ENCODE measurements around the gene RGS7BP. TPM values are rescaled to one million over a fixed set of nuclear protein-coding genes. Genes with fewer than 3 reads are reported as not detected.

RGS7BP gene
- total RNA-seq (not detected), polyA plus RNA-seq (not detected), total RNA-seq (0 reads per million in 6 experiments)

GRCh38 chr5:64505769-64506566 lies at the start of gene RGS7BP:
Gene RGS7BP, plus strand, starts transcription at chr5:64506015. Its CDS starts 610 bp downstream, at chr5:64506625.
- peak within 1 kb of the TSS in 4 of 10 donors; percentile 14 to 50 (median 28) for H3K4me3 Mint-ChIP-seq
- H3K27ac Mint-ChIP-seq: peak within 1 kb of the TSS in 1 of 10 donors; percentile 52
- H3K36me3 Mint-ChIP-seq: peaks cover 0 to 6% (median 0%) of the 10 kb centered on the region in 3 donors
- POLR2A ChIA-PET: no interaction called here
- no peak for ATAC-seq
- H3K4me1 Mint-ChIP-seq: peaks cover 2 to 8% (median 5%) of the 10 kb centered on the region in 4 donors
- DNase-seq: no peak
- H3K9me3 Mint-ChIP-seq: peaks cover 0 to 13% (median 0%) of the 10 kb centered on the region in 9 donors
- peaks cover 26 to 40% (median 34%) of the 10 kb centered on the region in 5 donors for H3K27me3 Mint-ChIP-seq

DNA sequence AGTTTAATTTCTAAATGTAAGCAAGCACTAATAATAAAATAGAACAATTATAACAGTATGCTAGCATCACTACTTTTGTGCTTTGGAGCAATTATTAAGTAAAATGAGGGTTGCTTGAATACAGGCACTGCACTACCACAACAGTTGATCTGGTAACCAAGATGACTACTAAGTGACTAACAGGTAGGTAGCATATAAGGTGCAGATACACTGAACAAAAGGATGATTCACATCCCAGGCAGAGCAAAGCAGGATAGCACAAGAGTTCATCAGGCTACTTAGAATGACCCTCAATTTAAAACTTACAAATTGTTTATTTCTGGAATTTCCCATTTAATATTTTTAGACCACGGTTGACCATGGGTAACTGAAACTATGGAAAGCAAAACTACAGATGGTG lies 48.0 kb upstream of the RGS7BP start:
- H3K36me3 Mint-ChIP-seq: peaks cover 0 to 5% (median 0%) of the 10 kb centered on the region in 3 donors
- POLR2A ChIA-PET: no interaction called here
- peaks cover 2 to 25% (median 11%) of the 10 kb centered on the region in 9 donors for H3K9me3 Mint-ChIP-seq
- no peak overlapping the region for H3K4me3 Mint-ChIP-seq
- H3K27me3 Mint-ChIP-seq: no peaks in the 10 kb centered on the region
- H3K27ac Mint-ChIP-seq: no peak overlapping the region
- peaks cover 0 to 2% (median 0%) of the 10 kb centered on the region in 4 donors for H3K4me1 Mint-ChIP-seq
- ATAC-seq: no peak
- no peak for DNase-seq

- DNase-seq: no peak
- Mint-ChIP-seq H3K4me3 (no peak overlapping the region), H3K9me3 (peaks cover 4 to 31% (median 11%) of the 10 kb centered on the region in 9 donors), H3K4me1 (peaks cover 0 to 2% (median 0%) of the 10 kb centered on the region in 4 donors), H3K27me3 (no peaks in the 10 kb centered on the region), H3K36me3 (peaks cover 0 to 5% (median 0%) of the 10 kb centered on the region in 3 donors), H3K27ac (no peak overlapping the region)
- no peak for ATAC-seq
- POLR2A ChIA-PET: no interaction called here
These were observed 46.9 kb upstream of the RGS7BP start for GRCh38 chr5:64458948-64459347.

GRCh38 chr5:64462391-64462790 lies 43.4 kb upstream of the RGS7BP start:
- POLR2A ChIA-PET: no interaction called here
- H3K9me3 Mint-ChIP-seq: peaks cover 4 to 33% (median 20%) of the 10 kb centered on the region in 9 donors

GRCh38 chr5:64486163-64486562 lies 19.7 kb upstream of the RGS7BP start:
- Mint-ChIP-seq H3K4me1 (peaks cover 0 to 2% (median 0%) of the 10 kb centered on the region in 4 donors), H3K9me3 (peaks cover 2 to 29% (median 9%) of the 10 kb centered on the region in 9 donors), H3K27me3 (peaks cover 0 to 16% (median 4%) of the 10 kb centered on the region in 5 donors), H3K27ac (no peak overlapping the region), H3K36me3 (no peaks in the 10 kb centered on the region), H3K4me3 (no peak overlapping the region)
- ATAC-seq: no peak
- POLR2A ChIA-PET: no interaction called here
- DNase-seq: no peak

More at GRCh38 chr5:64462391-64462790, 43.4 kb upstream of the RGS7BP start:
- Mint-ChIP-seq H3K27me3 (no peaks in the 10 kb centered on the region), H3K4me3 (no peak overlapping the region), H3K27ac (no peak overlapping the region), H3K36me3 (peaks cover 0 to 5% (median 0%) of the 10 kb centered on the region in 3 donors), H3K4me1 (peaks cover 0 to under 1% (median 0%) of the 10 kb centered on the region in 4 donors)
- DNase-seq (no peak), ATAC-seq (no peak)

- POLR2A ChIA-PET: no interaction called here
These were observed 18.5 kb upstream of the RGS7BP start for GRCh38 chr5:64487283-64487682.

DNA sequence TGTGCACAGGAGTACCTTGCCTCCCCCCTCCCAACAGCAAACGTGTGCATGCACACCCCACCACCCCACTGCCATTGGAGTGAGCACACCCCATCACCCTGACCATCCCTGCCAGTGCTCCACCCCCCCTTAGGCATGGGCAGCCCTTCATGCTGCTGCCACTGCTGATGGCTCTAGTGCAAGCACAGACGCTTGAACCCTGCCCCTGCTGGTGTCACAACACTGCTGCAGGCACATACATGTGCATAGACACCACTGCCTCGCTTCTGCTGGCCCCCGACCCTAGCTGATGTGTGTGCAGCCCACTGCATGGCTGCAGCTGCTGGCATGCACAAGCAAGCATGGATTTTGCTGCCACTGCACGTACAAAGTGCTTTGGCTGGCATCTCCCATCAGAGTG lies 16.0 kb upstream of the RGS7BP start:
- H3K4me1 Mint-ChIP-seq: peaks cover 0 to 2% (median 0%) of the 10 kb centered on the region in 4 donors
- no peak overlapping the region for H3K27ac Mint-ChIP-seq
- H3K27me3 Mint-ChIP-seq: peaks cover 0 to 16% (median 4%) of the 10 kb centered on the region in 5 donors
- POLR2A ChIA-PET: no interaction called here
- no peak overlapping the region for H3K4me3 Mint-ChIP-seq
- no peaks in the 10 kb centered on the region for H3K36me3 Mint-ChIP-seq
- peaks cover 2 to 16% (median 9%) of the 10 kb centered on the region in 9 donors for H3K9me3 Mint-ChIP-seq
- ATAC-seq (no peak), DNase-seq (no peak)

More at GRCh38 chr5:64487283-64487682, 18.5 kb upstream of the RGS7BP start:
- peaks cover 0 to 16% (median 4%) of the 10 kb centered on the region in 5 donors for H3K27me3 Mint-ChIP-seq
- no peak for DNase-seq
- no peak overlapping the region for H3K4me3 Mint-ChIP-seq
- H3K36me3 Mint-ChIP-seq: no peaks in the 10 kb centered on the region
- no peak for ATAC-seq
- H3K4me1 Mint-ChIP-seq: peaks cover 0 to 2% (median 0%) of the 10 kb centered on the region in 4 donors
- H3K27ac Mint-ChIP-seq: no peak overlapping the region
- H3K9me3 Mint-ChIP-seq: peaks cover 2 to 29% (median 9%) of the 10 kb centered on the region in 9 donors

DNA sequence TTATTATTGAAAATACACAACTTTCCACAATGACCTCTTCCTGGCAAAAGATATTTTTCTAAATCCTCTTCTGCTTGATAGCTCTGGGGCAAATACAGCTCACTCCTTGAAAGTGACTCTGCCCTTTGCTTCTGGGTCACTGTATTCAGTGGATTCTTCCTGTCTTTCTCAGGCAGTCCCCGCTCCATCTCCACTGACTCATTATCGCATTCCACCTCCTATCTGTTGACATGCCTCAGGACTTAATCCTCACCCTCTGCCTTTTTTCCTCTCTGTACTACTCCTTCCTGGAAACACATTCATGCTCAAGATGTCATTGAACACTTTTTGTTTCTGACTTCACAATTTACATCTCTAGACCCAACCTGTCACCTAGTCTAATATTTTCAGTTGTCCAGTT lies 8.4 kb upstream of the RGS7BP start:
- Mint-ChIP-seq H3K4me1 (no peaks in the 10 kb centered on the region), H3K27me3 (peaks cover 0 to 16% (median 2%) of the 10 kb centered on the region in 5 donors), H3K9me3 (peaks cover 0 to 2% (median 0%) of the 10 kb centered on the region in 9 donors), H3K27ac (no peak overlapping the region), H3K36me3 (no peaks in the 10 kb centered on the region), H3K4me3 (no peak overlapping the region)
- POLR2A ChIA-PET: no interaction called here
- ATAC-seq (no peak), DNase-seq (no peak)

GRCh38 chr5:64502196-64502595 lies 3.6 kb upstream of the RGS7BP start:
- peaks cover 0 to 10% (median 0%) of the 10 kb centered on the region in 9 donors for H3K9me3 Mint-ChIP-seq
- no peak overlapping the region for H3K27ac Mint-ChIP-seq
- ATAC-seq (no peak), DNase-seq (no peak)
- POLR2A ChIA-PET: no interaction called here
- peaks cover 2 to 8% (median 5%) of the 10 kb centered on the region in 4 donors for H3K4me1 Mint-ChIP-seq
- peaks cover 24 to 44% (median 34%) of the 10 kb centered on the region in 5 donors for H3K27me3 Mint-ChIP-seq
- H3K36me3 Mint-ChIP-seq: peaks cover 0 to 6% (median 0%) of the 10 kb centered on the region in 3 donors
- H3K4me3 Mint-ChIP-seq: no peak overlapping the region

DNA sequence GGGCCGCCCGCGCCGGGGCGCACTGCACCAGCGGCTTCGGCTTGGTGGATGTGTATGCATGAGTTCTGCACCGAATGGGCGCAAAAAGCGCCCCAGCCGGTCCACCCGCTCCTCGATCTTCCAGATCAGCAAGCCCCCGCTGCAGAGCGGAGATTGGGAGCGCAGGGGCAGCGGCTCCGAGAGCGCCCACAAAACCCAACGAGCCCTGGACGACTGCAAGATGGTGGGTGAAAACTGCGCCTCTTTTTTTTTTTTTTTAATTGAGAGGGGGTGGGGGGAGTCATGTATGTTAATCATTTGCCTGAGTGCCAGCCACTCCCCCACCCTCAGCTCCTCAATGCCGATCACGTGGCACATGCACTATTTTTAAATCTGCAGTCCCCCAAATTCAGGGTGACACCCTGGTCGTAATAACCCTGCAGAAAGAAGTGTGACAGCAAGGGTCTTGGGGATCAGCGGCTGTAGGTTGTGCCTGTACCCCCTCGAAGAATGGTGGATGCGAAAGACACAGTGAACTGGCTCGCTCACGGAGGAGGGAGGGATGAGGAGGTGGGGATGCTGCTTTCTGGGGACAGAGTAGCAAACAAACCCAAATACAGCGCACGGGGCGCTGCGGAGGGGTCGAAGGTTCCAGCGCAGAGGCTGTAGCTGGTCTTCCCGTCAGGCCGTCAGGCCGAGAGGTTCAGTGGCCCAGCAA lies 900 bp downstream of the RGS7BP start:
- H3K27me3 Mint-ChIP-seq: peaks cover 26 to 40% (median 34%) of the 10 kb centered on the region in 5 donors
- H3K36me3 Mint-ChIP-seq: peaks cover 0 to 6% (median 0%) of the 10 kb centered on the region in 3 donors
- ATAC-seq (no peak), DNase-seq (no peak)
- peaks cover 2 to 8% (median 5%) of the 10 kb centered on the region in 4 donors for H3K4me1 Mint-ChIP-seq
- POLR2A ChIA-PET: no interaction called here
- H3K4me3 Mint-ChIP-seq: no peak overlapping the region
- peaks cover 0 to 13% (median 0%) of the 10 kb centered on the region in 9 donors for H3K9me3 Mint-ChIP-seq
- H3K27ac Mint-ChIP-seq: no peak overlapping the region

- peaks cover 2 to 8% (median 5%) of the 10 kb centered on the region in 4 donors for H3K4me1 Mint-ChIP-seq
- peaks cover 0 to 13% (median 0%) of the 10 kb centered on the region in 9 donors for H3K9me3 Mint-ChIP-seq
- ATAC-seq (no peak), DNase-seq (no peak)
- H3K27ac Mint-ChIP-seq: no peak overlapping the region
- peaks cover 26 to 42% (median 34%) of the 10 kb centered on the region in 5 donors for H3K27me3 Mint-ChIP-seq
- H3K4me3 Mint-ChIP-seq: peak overlapping the region in 1 of 10 donors; percentile 9
- POLR2A ChIA-PET: no interaction called here
- H3K36me3 Mint-ChIP-seq: peaks cover 0 to 6% (median 0%) of the 10 kb centered on the region in 3 donors
These were observed 1.4 kb downstream of the RGS7BP start for GRCh38 chr5:64507264-64507605.

GRCh38 chr5:64509828-64510227 lies 4.0 kb downstream of the RGS7BP start:
- Mint-ChIP-seq H3K27ac (no peak overlapping the region), H3K4me3 (no peak overlapping the region), H3K36me3 (no peaks in the 10 kb centered on the region), H3K27me3 (peaks cover 14 to 24% (median 21%) of the 10 kb centered on the region in 5 donors), H3K4me1 (peaks cover 0 to 8% (median 5%) of the 10 kb centered on the region in 4 donors), H3K9me3 (peaks cover 0 to 13% (median 0%) of the 10 kb centered on the region in 9 donors)
- DNase-seq: no peak
- ATAC-seq: no peak
- POLR2A ChIA-PET: no interaction called here

DNA sequence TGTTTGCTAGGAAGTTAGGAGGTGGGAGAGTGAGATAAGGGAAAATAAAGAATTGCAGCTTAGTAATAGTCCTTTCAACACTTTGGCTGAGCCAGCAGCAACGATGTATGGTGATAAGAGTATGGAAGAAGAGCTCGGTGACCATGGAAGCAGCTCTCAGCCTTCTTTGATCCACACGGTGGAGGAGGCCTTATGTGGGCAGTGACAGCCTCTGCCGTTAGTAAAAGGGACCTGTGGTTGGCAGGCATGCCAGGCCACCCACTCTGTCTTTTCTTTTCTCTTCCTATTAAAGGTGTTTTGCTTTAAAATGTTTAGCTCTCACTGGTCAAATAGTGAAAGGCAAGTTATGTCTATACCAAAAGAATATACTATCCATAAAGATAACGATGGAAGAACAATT lies 7.7 kb downstream of the RGS7BP start:
- peaks cover 0 to 13% (median 0%) of the 10 kb centered on the region in 9 donors for H3K9me3 Mint-ChIP-seq
- ATAC-seq: no peak
- H3K4me3 Mint-ChIP-seq: no peak overlapping the region
- H3K36me3 Mint-ChIP-seq: no peaks in the 10 kb centered on the region
- no peak for DNase-seq
- H3K27me3 Mint-ChIP-seq: peaks cover 2 to 19% (median 5%) of the 10 kb centered on the region in 5 donors
- no peaks in the 10 kb centered on the region for H3K4me1 Mint-ChIP-seq
- POLR2A ChIA-PET: no interaction called here
- no peak overlapping the region for H3K27ac Mint-ChIP-seq
